Transverse colon (tissue), 4 donors: ENCODE results near the gene ELK4. TPM values are rescaled to one million over a fixed set of nuclear protein-coding genes. Genes with fewer than 3 reads are reported as not detected.

Experiments
- DNase-seq: peaks from one replicate; pipeline ENCODE4 v3.0.0-alpha.2; 2019
- H3K27ac ChIP-seq, 4 donors: fragments of 200-600 bp; sonication (generic); 2 replicates each; pipeline ENCODE4 v1.5.1; 2016 to 2018; ENCODE audit warnings: inconsistent platforms in 4 of 4
- H3K27me3 ChIP-seq: fragments of 200-600 bp; sonication (generic); 2 replicates; pipeline ENCODE4 v1.5.1; 2017; ENCODE audit warnings: inconsistent platforms
- H3K36me3 ChIP-seq, 4 donors: fragments of 200-600 bp; sonication (generic); 2 replicates each; pipeline ENCODE4 v1.5.1; 2017 to 2019; ENCODE audit warnings: inconsistent platforms in 4 of 4
- H3K4me1 ChIP-seq, 4 donors: fragments of 200-600 bp; sonication (generic); 2 replicates each; pipeline ENCODE4 v1.5.1; 2017 to 2020; ENCODE audit warnings: inconsistent platforms in 4 of 4
- H3K4me3 ChIP-seq, 4 donors: fragments of 200-600 bp; sonication (generic); 1 replicate in 1 of 4; 2 replicates in 3 of 4; pipeline versions ENCODE4 v1.5.1 to v1.6.1; 2017 to 2019; ENCODE audit warnings: inconsistent platforms in 4 of 4
- H3K9me3 ChIP-seq, 2 donors: fragments of 200-600 bp; sonication (generic); 2 replicates each; pipeline ENCODE4 v1.5.1; 2017 to 2019; ENCODE audit warnings: inconsistent platforms in 2 of 2
- EP300 ChIP-seq: sonication (generic); formaldehyde crosslinking; IDR thresholded peaks from one replicate; pipeline ENCODE4 v1.6.1; 2017; ENCODE audit warnings: antibody characterized with exemption, low read depth
- POLR2A ChIP-seq: fragments of 450-650 bp; IDR thresholded peaks from one replicate; pipeline ENCODE4 v1.6.1; 2016; ENCODE audit warnings: antibody characterized with exemption, mild to moderate bottlenecking, moderate library complexity
- POLR2AphosphoS5 ChIP-seq, 3 donors: sonication (generic); formaldehyde crosslinking; IDR thresholded peaks; one replicate each; pipeline ENCODE4 v1.6.1; 2016; ENCODE audit warnings: antibody characterized with exemption in 3 of 3
- WGBS, 2 donors: methylation state at CpG; one replicate each; pipeline ENCODE4 v1.1.5; 2018; ENCODE audit warnings: low coverage in 1 of 2; 5-methylcytosine and 5-hydroxymethylcytosine counted together
- in situ Hi-C, 4 donors: fragments of 200-750 bp; cut with MboI; loops; one replicate each; pipeline versions ENCODE4 v1.15.0 to v1.15.1; 2017; ENCODE audit warnings: low sequenced_read_pairs in 3 of 4, low pct_ligation_motif_present in 1 of 4, low pct_unique_long_range_greater_than_20kb in 1 of 4
- intact Hi-C: fragments of 100-400 bp; cut with DNase I; formaldehyde crosslinking; loops from one replicate; pipeline ENCODE4 v1.15.1; 2023; ENCODE audit warnings: low total_unique reads
- total RNA-seq, 4 donors: library from RNA; depleted of rRNA; stranded (reverse); fragments of >200 nt; gene quantifications; one replicate each; pipeline ENCODE4 v1.1.0, GENCODE V29; 2016
- TF ChIP-seq, protein P1 (sequence below), 5 experiments: fragments of 200-600 bp in 3 of 5; fragments of 450-650 bp in 2 of 5; sonication (generic) in 3 of 5; IDR thresholded peaks; 1 replicate in 2 of 5; 2 replicates in 3 of 5; pipeline ENCODE4 v1.5.1; 2016 to 2017; ENCODE audit warnings: antibody characterized with exemption in 5 of 5, inconsistent platforms in 3 of 5, mild to moderate bottlenecking in 2 of 5, moderate library complexity in 1 of 5

ELK4 gene
- total RNA-seq, 4 donors from 2014 or later, result 16.0 to 24.1 (median 19.7) TPM

- intact Hi-C loops, result no loop called here
Measured at GRCh38 chr1:205610901-205611466, 20.8 kb downstream of the ELK4 start.

DNA sequence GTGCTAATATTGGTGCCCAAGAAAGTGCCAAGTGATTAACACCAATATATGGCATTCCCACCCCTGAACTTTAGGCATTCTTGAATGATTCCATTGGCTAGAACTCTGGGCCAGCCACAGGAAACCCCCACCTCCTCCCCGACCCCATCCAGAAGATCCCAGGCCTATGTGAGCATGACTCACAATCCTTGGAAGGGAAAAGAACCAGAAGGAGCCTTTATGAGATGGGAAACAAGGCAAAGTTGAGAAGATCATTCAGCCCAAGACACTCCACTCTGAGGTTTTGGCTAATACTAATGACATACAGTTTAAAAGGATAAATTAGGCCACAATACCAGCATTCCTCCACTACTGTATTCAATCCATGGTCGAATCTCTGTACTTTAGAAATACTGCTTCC lies 21.8 kb downstream of the ELK4 start:
- Histone ChIP-seq H3K36me3 (peaks cover 0 to 24% (median 0%) of the 10 kb centered on the region in 4 donors), H3K27ac (no peak overlapping the region), H3K27me3 (no peaks in the 10 kb centered on the region), H3K4me1 (peaks cover 0 to 17% (median 6%) of the 10 kb centered on the region in 4 donors), H3K4me3 (no peak overlapping the region), H3K9me3 (no peaks in the 10 kb centered on the region)
- no peak for DNase-seq
- intact Hi-C loops, result no loop called here
- WGBS, 2 donors, result 54 to 65% methylated on average over 2 of the region's 2 CpGs
- in situ Hi-C loops, result no loop called here
- TF ChIP-seq, protein P1, sequence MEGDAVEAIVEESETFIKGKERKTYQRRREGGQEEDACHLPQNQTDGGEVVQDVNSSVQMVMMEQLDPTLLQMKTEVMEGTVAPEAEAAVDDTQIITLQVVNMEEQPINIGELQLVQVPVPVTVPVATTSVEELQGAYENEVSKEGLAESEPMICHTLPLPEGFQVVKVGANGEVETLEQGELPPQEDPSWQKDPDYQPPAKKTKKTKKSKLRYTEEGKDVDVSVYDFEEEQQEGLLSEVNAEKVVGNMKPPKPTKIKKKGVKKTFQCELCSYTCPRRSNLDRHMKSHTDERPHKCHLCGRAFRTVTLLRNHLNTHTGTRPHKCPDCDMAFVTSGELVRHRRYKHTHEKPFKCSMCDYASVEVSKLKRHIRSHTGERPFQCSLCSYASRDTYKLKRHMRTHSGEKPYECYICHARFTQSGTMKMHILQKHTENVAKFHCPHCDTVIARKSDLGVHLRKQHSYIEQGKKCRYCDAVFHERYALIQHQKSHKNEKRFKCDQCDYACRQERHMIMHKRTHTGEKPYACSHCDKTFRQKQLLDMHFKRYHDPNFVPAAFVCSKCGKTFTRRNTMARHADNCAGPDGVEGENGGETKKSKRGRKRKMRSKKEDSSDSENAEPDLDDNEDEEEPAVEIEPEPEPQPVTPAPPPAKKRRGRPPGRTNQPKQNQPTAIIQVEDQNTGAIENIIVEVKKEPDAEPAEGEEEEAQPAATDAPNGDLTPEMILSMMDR (IDR thresholded peaks at IDR 0.05), result no peak
- TF ChIP-seq EP300 (no peak), POLR2A (no peak), POLR2AphosphoS5 (IDR thresholded peaks at IDR 0.05) (no peak)

More at GRCh38 chr1:205610901-205611466, 20.8 kb downstream of the ELK4 start:
- in situ Hi-C loops, result no loop called here
- Histone ChIP-seq H3K4me1 (peaks cover 0 to 17% (median 6%) of the 10 kb centered on the region in 4 donors), H3K36me3 (peaks cover 0 to 29% (median 2%) of the 10 kb centered on the region in 4 donors), H3K27me3 (no peaks in the 10 kb centered on the region), H3K9me3 (no peaks in the 10 kb centered on the region), H3K27ac (no peak overlapping the region), H3K4me3 (no peak overlapping the region)
- 29 to 37% methylated on average over 3 of the region's 3 CpGs for WGBS, 2 donors
- DNase-seq, result no peak
- TF ChIP-seq EP300 (no peak), POLR2AphosphoS5 (IDR thresholded peaks at IDR 0.05) (no peak)
- TF ChIP-seq, protein P1 (IDR thresholded peaks at IDR 0.05), result no peak

DNA sequence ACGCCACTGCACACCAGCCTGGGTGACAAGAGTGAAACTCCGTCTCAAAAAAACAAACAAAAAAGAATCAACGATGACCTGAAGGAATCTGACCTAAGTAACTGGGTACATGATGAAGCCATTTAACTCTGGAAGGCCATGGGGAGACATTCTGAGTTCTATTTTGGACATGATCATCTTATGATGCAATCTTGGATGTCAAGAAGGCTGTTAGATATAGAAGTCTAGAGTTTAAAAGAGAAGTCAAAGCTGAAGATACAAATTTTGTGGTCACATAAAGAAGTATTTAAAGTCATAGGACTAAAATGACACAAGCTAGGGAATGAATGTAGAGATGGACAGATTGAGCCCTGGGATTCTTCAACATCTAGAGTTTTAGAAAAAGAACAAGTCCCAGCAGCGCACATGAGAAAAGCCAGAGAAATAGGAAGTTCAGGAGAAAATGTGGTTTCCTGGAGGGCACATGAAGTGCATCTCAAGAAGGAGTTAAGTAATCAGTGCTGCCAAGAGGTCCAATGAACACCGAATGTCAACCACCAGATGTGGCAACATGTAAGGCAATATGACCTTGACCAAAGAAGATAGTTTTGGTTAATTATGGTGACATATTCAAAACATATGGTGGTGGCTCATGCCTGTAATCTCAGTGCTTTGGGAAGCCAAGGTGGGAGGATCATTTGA lies 26.8 kb downstream of the ELK4 start:
- Histone ChIP-seq H3K4me3 (no peak overlapping the region), H3K4me1 (peaks cover 0 to 7% (median 2%) of the 10 kb centered on the region in 4 donors), H3K9me3 (no peaks in the 10 kb centered on the region), H3K36me3 (no peaks in the 10 kb centered on the region), H3K27ac (no peak overlapping the region), H3K27me3 (no peaks in the 10 kb centered on the region)
- no peak for DNase-seq
- intact Hi-C loops (no loop called here), in situ Hi-C loops (no loop called here)
- WGBS, 2 donors, result 79 to 82% methylated on average over 5 of the region's 5 CpGs
- TF ChIP-seq EP300, result no peak
- TF ChIP-seq, protein P1 (IDR thresholded peaks at IDR 0.05), result no peak
- TF ChIP-seq POLR2A, result no peak
- TF ChIP-seq POLR2AphosphoS5 (IDR thresholded peaks at IDR 0.05), result no peak

- DNase-seq, result no peak
Measured at GRCh38 chr1:205604059-205604458, 27.8 kb downstream of the ELK4 start.

More at GRCh38 chr1:205604059-205604458, 27.8 kb downstream of the ELK4 start:
- Histone ChIP-seq H3K4me3 (no peak overlapping the region), H3K36me3 (no peaks in the 10 kb centered on the region), H3K9me3 (no peaks in the 10 kb centered on the region), H3K4me1 (peaks cover 7 to 11% (median 9%) of the 10 kb centered on the region in 4 donors), H3K27ac (no peak overlapping the region), H3K27me3 (no peaks in the 10 kb centered on the region)
- 86 to 94% methylated on average over 5 of the region's 5 CpGs for WGBS, 2 donors
- intact Hi-C loops (no loop called here), in situ Hi-C loops (no loop called here)
- TF ChIP-seq EP300, result no peak
- TF ChIP-seq POLR2AphosphoS5 (IDR thresholded peaks at IDR 0.05), result no peak
- TF ChIP-seq, protein P1 (IDR thresholded peaks at IDR 0.05), result no peak
- no peak for TF ChIP-seq POLR2A
